ENCODE results near the gene ERICH3.
"Not testable (repeated sequence)": the region's sequence is repeated elsewhere in the genome, so short reads cannot be mapped to it uniquely, and the experiment has no call there.

The ERICH3 gene

DNA sequence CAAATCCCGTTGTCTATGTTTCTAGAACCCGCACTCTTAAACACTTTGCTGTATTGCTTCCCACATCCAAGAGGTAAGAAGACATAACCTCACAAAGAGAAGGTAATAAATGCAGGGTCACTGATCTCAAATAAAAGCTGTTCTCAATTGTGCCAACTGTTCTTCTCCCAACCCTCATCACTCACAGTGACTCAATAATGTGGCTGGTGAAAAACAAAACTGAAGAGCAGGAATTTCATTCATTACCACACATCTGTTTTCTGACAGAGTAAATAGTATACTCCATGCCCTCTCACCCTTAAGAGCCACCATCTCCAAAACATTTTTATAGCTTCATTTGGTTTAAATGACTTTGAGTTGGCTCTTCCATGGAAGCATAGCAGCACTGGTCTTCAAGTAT is 6.2 kb upstream of the ERICH3 start:
- DNase-seq = no peak

DNA sequence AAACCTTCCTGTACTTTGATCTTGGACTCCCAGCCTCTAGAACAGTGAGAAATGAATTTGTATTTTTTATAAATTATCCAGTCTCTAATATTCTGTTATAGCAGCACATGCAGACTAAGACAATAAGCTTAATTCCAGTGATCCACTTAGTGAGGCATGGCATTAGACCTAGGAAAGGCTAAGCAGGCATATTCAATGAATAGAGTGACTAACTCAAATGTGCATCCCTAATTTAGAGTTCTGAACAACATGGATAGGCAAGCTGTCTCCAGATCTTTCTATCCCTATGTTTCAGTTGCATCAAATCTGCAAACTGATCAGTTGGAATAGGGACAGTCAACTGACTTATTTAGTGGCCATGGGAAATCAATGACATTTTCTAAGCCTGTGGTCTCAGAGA is 4.3 kb upstream of the ERICH3 start:
- no peak for DNase-seq

DNA sequence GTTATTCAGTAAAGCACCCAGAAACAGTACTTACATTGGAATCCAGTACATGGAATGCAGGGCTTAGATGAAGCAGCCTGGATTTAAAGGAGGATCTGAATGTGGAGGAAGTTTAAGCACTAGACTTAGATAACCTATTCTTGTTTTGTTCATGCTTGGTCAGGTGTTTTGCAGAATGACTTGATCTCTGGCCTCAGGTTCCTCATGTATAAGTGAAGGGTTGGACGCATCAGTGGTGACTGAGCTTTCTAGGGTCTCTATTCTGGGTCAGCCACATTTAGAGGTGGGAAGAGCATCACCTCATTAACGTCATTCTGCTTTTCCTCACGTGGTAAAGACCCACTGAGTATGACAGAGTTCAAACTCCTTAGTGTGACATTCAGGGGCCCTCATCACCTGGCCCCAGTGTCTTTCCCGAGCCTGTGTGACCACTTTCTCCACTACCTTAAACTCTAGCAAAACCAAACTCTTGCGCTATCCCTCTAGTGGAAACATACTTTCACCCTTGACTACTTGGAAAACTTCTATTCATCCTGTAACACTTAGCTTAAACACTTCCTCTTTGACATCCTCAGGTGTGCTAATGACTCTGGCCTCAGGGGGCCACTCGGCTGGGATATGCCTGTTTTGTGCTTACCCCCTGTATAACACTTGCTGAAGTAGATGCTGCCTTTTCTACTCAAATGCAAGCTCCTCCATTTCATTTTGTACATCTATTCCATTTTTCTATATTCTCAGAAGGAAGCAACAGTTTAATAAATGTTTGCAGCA is 871 bp upstream of the ERICH3 start:
- DNase-seq = no peak

DNA sequence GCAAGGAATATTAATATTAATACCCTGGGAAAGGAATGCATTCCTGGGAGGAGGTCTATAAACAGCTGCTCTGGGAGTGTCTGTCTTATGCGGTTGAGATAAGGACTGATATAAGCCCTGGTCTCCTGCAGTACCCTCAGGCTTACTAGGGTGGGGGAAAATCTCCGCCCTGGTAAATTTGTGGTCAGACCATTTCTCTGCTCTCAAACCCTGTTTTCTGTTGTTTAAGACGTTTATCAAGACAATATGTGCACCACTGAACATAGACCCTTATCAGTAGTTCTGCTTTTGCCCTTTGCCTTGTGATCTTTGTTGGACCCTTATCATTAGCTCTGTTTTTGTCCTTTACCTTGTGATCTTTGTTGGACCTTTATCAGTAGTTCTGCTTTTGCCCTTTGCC is 2.7 kb downstream of the ERICH3 start:
- DNase-seq = not testable (repeated sequence)

DNA sequence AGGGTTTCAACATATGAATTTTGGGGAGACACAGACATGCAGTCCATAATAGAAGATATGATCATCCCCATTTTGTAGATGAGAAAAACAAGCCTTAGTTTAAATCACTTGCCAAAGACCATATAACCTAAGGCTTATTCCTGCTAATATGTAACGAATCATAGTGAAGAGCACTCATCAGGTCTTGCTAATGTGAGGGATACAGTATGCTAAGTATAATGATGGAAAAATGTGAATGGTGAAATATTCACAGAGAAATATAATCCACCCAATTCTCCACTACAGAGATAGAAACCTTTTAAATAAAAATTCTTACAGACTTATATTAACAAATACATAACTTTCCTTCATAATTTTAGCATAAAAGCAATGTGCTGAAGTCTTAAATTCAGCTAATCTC is 18.9 kb downstream of the ERICH3 start:
- DNase-seq = no peak

DNA sequence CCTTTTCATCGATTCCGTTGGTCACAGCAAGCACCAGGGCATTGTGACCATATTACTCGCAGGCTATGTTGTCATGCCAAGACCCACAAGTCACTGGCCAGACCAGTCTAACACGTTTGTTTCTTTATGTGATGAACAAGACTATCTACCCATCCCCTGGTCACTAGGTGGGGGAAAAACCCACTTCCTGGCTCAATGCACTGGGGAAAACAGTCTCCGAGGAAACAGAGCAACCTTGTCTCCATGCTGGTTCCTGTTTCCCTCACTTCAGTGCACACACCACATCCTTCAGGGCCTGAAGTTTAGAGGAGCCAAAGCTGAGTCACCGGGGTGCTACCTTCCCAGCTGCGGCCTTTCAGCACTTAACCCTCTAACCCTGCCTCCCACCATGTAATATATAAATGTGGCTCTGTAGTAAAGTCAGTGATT is 20.9 kb downstream of the ERICH3 start:
- peak; percentile 87 for DNase-seq

DNA sequence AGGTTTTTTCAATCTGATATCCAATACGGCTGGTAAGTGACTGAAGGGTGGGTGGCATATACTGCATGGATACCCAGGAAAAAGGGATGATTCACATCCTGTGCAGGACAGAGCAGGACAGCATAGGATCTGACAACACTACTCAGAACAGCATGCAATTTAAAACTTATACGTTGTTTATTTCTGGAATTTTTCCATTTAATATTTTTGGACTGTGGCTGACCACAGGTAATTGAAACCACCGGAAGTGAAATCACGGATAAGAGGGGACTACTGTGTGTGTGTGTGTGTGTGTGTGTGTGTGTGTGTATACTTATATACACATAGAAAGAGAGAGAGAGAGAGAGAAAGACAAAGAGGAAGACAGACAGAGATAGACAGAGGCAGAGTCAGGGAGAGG is 23.0 kb downstream of the ERICH3 start:
- no peak for DNase-seq

DNA sequence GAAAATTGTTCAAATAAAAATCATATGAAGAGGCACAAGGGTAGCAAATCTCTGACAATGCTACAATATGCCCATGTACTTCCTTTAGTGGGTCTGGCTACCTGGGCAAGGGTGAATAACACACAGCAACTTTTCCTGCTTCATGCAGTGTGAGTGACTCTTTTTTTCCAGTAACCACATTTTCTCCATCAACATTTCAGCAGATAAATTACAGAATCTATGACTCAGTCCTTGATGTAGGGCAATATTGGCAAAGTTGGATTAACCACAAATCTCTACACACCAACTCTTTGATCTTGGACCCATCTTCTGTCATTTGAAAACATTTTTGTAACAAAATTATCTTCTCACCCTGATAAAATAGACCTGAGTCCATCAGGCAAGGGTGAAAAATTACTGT is 31.7 kb downstream of the ERICH3 start:
- no peak for DNase-seq

DNA sequence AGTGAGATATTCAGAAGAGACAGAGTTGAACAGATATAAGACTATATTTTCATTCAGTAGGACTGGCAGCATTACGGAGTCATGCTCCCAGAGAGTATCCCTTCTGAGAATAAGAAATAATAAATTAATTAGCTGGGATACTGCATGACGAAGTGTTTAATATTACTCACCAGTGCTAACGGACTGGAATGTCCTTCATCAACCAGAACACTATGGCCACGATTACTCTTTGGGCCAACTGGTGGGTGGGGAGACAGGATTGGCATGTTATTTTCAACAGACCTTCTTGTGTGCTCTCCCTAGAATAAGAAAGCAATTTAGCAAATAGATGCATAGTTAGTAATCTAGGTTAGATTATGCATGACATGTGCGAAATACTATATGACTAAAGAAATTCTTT is 32.4 kb downstream of the ERICH3 start:
- no peak for DNase-seq

DNA sequence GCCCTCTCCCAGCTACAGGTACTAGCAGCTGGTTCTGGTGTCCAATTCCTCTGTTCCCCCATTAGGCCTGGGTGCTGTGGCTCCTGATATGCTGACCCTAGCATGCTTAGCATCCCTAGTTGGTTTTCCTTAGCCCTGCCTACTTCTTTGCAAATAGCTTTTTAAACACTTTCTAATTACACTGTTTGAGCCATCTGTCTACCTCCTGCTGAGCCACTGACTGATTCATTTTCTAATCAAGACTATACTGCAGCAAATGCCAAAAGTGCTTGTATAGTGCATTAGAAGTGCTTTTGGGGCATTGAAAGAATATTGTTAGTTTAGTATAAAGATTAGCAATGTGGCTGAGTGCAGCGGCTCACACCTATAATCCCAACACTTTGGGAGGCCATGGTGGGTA is 36.3 kb downstream of the ERICH3 start:
- no peak for DNase-seq

DNA sequence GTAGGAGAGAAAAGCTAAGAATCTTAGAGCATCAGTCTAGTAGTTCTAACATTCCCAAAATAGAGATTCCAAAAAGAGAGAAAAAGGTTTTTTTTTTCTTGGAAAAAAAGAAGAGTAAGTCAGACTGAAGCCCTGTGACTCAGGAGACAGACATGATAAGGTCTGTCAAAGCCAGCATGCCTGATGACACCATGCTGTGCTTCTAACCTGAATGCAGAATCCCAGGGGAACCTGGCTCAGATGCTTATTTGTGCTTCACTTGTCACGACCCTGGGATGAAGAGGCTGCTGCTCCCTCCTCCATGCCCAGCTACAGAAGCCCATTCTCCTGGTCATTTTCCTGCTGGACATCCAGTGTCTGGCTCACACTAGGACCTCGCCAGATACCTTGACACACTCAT is 44.3 kb downstream of the ERICH3 start:
- peak; percentile 61 for DNase-seq

DNA sequence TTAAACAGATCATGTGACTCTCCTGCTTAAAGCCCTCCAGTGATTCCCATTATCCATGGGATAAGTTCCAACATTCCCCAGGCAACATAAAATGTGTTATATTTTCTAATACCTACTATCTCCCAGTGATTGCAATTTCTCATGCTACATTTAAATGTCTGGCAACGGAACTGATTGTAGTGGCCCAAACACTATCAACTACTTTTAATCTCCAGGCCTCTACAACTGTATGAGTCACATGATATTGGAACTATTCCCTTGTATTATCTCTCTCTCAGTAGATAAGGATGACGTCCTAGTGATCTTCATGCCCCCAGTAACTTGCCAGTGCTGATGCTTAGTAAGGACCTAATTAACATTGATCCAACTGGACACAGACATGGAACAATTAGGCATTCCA is 49.9 kb downstream of the ERICH3 start:
- no peak for DNase-seq

DNA sequence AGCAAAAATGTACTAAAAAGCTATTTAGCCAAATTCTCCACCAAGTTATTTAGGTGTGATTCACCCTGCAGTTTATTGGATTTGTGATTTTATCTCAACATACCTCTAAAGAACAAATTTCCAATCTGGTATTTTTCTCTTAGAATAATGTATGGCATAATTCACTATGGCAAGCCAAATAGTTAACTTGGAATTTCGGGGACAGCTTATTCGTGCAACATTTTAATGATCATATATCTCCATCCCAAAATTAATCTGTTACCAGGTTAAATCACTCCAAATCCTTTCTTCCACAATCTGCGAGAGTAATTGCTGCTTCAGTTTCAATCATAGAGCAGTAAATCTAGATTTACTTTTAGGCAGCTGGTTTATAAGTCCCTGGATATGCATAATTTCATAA is 53.4 kb downstream of the ERICH3 start:
- no peak for DNase-seq

DNA sequence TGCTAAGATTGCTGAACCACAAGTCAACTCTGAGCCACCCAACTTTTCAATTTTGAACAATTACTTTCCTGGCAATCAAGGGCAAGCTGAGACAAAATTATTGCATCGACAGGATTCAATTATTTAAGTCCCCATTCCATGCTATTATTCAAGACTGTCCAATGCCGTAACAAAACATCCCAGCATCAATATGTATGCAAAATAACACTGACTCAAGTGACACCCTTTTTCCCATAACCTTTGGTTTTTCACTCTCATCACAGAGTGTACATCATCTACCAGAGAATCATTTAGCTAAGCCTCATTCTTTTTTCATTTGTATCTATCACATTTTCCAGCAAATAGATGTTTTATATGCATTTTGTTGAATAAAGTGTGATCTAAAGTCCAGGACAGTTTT is 54.6 kb downstream of the ERICH3 start:
- DNase-seq = no peak

DNA sequence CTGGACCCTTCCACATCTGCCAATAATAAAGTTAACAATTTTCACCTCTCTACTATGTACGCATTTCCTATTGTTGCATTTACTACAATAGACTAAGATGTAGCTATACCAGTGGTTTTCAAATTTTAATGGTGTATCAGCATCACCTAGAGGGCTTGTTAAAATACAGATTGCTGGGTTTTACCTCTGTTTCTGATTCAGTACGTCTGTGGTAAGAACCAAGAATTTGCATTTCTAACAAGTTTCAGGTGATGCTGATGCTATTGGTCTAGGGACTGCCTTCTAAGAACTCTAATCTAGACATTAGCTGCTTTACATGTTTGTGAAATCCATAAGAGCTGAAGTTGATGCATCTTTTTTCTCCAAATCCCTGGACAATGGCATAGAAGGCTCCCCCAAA is 59.7 kb downstream of the ERICH3 start:
- DNase-seq = no peak

DNA sequence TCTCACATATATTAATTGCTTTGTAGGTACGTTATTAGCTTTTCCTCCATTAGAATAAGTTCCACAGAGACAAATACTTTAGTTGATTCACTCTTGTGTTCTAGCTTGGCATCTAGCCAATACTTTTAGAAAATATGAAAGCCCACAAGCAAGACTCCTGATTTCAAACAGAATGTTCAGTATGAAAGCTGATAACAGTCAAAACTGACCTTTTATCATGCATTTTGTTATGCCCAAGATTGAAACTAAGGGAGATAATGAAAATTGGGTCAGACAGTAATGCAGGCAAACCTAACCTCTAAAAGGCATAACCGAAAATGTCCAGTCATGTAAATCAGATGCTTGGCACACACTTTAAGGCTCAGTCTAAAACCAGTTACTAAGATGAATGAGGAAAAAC is 61.7 kb downstream of the ERICH3 start:
- no peak for DNase-seq

DNA sequence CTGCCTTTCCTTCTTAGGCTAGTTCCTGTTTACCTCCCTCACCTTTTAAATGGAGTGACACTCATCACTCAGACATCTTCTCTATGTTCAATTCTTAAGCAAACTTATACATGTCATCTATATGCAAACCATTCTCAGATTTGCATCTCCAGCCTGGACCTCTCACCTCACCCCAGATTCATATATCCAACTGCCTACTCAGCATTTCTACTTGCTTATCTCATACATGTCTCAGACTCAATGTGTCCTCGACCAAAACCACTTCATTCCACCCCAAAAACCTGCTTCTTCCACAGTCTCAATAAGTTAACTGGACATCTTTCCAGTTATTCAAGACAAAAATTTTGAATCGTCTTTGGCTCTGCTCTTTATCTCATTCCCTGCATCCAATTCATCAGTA is 62.6 kb downstream of the ERICH3 start:
- DNase-seq = no peak

DNA sequence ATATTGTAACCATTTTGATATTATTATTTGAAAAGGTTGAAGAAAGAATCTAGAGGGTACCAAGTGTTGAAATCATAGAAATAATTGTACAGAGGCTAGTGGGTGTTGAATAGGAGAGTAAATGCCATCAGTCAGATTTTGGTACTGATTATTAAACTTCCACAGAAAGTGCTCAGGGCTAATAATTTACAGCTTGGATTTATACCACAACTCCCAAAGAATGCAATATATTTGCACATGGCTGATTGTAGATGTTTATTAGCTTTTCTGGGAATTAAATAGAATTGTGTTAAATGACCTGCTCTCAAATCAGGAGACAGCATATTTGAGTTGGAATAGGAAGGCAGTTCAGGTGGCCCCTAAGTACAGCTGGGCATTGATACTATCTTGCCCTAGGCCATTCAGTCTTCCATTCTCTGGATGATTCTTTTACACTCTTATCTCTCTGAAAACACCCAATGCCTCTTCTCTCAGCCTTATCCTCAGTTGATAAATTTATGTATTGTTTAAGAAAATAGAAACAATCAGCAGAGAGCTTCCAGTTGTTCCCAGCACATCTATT is 63.7 kb downstream of the ERICH3 start:
- no peak for DNase-seq

DNA sequence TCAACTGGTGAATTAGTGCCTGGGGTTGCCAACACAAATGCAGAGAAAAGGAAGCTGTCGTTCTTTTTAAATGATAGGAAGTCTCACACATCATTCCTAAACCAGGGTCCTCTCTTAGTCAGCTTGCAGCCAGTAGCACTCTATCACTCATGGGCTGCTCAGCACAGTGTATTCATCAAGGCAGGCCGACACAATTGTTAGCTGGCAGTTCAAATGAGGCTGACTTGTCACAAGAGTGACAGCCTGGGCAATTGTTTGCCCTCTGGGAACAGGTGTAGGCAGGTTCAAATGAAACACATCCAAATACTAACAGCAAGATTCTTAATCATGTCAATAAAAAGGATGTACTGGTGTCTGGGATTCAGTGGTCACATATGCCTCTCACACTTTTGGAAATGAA is 76.9 kb downstream of the ERICH3 start:
- no peak for DNase-seq

DNA sequence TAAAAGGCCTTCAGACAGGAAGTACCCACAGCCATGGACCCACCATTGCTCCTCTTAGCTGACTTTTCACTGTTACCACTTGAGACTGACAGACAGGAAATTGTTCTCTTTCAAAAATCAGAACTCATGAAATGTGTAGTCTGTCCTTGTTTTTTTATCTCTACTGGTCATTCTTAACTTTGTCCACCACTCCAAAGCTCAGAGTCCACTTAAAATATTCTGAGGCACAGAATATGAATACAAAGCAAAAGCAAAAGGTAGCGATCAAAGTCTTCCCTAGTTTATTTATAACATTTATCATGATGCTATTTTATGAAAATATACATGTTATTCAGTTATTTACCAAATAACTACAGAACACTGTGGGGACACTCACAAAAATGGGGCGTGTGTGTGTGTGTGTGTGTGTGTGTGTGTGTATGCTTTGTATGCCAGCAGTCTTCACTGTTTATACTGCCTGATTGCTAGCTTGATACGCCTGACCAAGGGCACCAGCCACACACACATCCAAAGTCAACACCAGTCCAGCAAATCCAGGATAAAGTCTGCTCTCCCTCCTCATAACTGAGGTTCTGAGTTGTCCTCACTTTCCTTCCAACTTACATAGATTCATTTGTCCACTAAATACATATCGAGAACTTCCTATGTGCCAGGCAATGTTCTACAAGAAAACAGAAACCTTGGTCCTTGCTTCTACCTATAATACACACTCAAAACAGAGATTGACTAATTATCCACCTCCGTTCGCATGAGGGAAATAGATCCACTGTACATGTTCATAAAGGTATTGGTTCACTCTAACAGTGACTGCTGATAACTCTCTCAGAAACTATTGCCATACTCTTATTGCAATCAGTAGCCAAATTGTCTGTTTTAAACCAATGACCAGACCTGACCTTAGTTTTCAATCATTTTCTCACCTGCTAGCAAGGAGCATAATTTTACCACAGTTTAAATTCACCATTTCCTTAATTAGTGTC is 79.4 kb downstream of the ERICH3 start:
- DNase-seq = no peak

DNA sequence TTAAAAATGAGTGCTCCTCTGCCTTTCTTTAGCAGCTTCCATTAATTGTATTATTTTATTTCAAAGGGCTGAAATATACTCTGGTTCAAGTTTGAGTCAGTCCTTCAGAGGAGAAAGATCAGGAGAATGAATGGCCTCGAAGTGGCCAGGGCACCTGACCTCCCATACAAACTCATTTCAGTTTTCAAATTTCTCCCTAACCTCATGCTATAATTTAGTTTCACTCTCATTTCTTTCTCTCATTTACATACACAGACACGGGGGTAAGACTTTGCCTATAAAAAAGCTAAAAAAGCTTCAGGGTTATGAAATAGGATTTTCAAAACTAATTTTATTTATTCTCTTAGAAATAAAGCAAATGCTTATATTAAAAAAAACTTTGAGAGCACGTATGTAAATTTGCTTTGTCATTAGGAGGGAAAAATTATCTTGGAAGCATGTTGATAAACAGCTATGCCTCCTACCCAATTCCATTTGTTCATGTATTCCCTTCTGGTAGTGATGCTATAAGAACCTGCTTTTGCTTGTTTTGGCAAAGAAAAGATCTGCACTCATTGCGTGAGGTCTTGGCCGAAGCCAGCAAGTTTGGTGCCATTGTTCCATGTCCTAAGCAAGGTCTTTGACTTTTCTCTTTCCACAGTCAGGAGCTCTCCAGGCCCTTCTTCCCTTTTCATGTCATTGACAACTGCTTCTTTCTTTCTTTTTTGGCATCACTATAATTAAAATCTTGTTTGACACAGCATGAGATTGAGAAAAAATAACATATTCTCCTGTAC is 80.8 kb downstream of the ERICH3 start:
- DNase-seq = no peak

DNA sequence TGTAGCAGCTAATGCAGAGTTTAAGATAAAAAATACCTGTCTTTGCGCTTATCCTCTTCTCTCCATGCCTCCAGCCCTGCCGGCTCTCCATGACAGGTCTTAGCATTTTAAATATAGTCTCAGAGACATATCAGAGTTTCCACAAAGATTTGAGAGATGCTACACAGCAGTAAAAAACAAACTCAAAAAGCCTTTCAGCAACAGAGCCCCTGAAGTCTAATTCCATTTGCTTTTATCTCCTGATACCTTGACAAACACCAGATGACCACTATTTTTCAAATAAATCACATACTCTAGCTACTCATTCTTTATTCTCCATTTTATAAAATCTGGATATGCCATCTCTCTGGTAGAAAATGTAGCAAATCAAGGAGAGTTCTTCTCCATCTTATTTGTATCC is 81.6 kb downstream of the ERICH3 start:
- DNase-seq = no peak

DNA sequence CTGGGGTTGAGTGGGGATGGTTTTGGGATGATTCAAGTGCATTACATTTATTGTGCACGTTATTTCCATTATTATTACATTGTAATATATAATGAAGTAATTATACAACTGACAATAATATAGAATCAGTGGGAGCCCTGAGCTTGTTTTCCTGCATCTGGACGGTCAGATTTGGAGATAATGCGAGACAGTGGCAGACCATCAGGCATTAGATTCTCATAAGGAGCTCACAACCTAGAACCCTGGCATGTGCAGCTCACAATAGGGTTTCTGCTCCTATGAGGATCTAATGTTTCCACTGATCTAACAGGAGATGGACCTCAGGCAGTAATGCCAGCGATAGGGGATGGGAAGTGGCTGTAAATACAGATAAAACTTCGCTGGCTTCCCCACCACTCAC is 83.3 kb downstream of the ERICH3 start:
- DNase-seq = no peak

Measured in islet precursor cell (in vitro differentiated cells).